T1000 (cell line): ENCODE results near the gene NLGN1.
A peak's percentile ranks its signal among the peaks of the same experiment; 100 is the strongest.
"Not testable (repeated sequence)": the region's sequence is repeated elsewhere in the genome, so short reads cannot be mapped to it uniquely, and the experiment has no call there.

Experiments
- DNase-seq: peaks from one replicate; lab custom pipeline; 2025; ENCODE audit warnings: mixed read lengths; lab: John Stamatoyannopoulos, UW

Gene NLGN1

GRCh38 chr3:173397161-173398110, at the start of gene NLGN1:
Gene NLGN1 (plus strand): TSS chr3:173397744.
- DNase-seq, result peak; percentile 74

- no peak for DNase-seq
Measured at GRCh38 chr3:173351886-173352285, 45.7 kb upstream of the NLGN1 start.

GRCh38 chr3:173353137-173353536, 44.4 kb upstream of the NLGN1 start:
- not testable (repeated sequence) for DNase-seq

GRCh38 chr3:173354124-173354523, 43.4 kb upstream of the NLGN1 start:
- no peak for DNase-seq

GRCh38 chr3:173371848-173372487, 25.6 kb upstream of the NLGN1 start:
- DNase-seq, result peak; percentile 3

- DNase-seq, result no peak
Measured at GRCh38 chr3:173380681-173381080, 16.9 kb upstream of the NLGN1 start.

GRCh38 chr3:173381936-173382335, 15.6 kb upstream of the NLGN1 start:
- not testable (repeated sequence) for DNase-seq

- DNase-seq, result no peak
Measured at GRCh38 chr3:173395073-173395411, 2.5 kb upstream of the NLGN1 start.

- peak; percentile 77 for DNase-seq
Measured at GRCh38 chr3:173395412-173396181, 1.9 kb upstream of the NLGN1 start.

GRCh38 chr3:173396191-173397041, 1.1 kb upstream of the NLGN1 start:
- DNase-seq, result no peak

GRCh38 chr3:173398111-173398479, 551 bp downstream of the NLGN1 start:
- DNase-seq, result no peak

GRCh38 chr3:173399044-173399443, 1.5 kb downstream of the NLGN1 start:
- no peak for DNase-seq

- no peak for DNase-seq
Measured at GRCh38 chr3:173401369-173401768, 3.8 kb downstream of the NLGN1 start.

- DNase-seq, result no peak
Measured at GRCh38 chr3:173402656-173403055, 5.1 kb downstream of the NLGN1 start.

GRCh38 chr3:173403376-173403775, 5.8 kb downstream of the NLGN1 start:
- DNase-seq, result no peak

GRCh38 chr3:173404156-173404555, 6.6 kb downstream of the NLGN1 start:
- no peak for DNase-seq

GRCh38 chr3:173410436-173410835, 12.9 kb downstream of the NLGN1 start:
- DNase-seq, result no peak

GRCh38 chr3:173410849-173411248, 13.3 kb downstream of the NLGN1 start:
- no peak for DNase-seq

- DNase-seq, result no peak
Measured at GRCh38 chr3:173411375-173411973, 13.9 kb downstream of the NLGN1 start.

- DNase-seq, result no peak
Measured at GRCh38 chr3:173416070-173416469, 18.5 kb downstream of the NLGN1 start.

GRCh38 chr3:173429076-173429475, 31.5 kb downstream of the NLGN1 start:
- no peak for DNase-seq
